ENCODE data around the gene TIAL1.
"Not testable (repeated sequence)": the region's sequence is repeated elsewhere in the genome, so short reads cannot be mapped to it uniquely, and the experiment has no call there.

TIAL1 gene, protein sequence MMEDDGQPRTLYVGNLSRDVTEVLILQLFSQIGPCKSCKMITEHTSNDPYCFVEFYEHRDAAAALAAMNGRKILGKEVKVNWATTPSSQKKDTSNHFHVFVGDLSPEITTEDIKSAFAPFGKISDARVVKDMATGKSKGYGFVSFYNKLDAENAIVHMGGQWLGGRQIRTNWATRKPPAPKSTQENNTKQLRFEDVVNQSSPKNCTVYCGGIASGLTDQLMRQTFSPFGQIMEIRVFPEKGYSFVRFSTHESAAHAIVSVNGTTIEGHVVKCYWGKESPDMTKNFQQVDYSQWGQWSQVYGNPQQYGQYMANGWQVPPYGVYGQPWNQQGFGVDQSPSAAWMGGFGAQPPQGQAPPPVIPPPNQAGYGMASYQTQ

GRCh38 chr10:119596537-119597404, at the start of gene TIAL1:
Gene TIAL1 (minus strand): TSS chr10:119596964. CDS start chr10:119596465, 499 bp downstream.
- in situ Hi-C loops (cut with MboI; ENCODE audit: low sequenced_read_pairs) = no loop called here

DNA sequence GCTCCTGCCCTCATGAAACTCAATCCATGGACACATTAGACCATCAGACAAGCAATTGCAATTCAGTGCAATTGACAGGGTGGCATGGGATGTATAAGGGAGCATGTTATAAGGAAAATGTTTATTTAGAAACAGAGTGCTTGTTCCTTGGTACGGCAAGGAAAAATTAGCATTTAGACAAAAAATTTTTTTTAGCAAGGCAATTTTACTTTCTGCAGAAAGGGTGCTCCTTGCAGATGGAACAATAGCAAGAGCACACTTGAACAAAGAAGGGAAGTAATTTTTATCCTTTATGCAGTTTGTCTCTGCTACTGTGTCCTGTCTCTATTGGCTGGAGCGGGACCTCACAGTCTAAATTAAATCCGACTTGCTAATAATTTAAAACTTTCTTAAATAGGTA, 48.2 kb upstream of the TIAL1 start:
- in situ Hi-C loops (cut with MboI; ENCODE audit: low sequenced_read_pairs) = no loop called here

DNA sequence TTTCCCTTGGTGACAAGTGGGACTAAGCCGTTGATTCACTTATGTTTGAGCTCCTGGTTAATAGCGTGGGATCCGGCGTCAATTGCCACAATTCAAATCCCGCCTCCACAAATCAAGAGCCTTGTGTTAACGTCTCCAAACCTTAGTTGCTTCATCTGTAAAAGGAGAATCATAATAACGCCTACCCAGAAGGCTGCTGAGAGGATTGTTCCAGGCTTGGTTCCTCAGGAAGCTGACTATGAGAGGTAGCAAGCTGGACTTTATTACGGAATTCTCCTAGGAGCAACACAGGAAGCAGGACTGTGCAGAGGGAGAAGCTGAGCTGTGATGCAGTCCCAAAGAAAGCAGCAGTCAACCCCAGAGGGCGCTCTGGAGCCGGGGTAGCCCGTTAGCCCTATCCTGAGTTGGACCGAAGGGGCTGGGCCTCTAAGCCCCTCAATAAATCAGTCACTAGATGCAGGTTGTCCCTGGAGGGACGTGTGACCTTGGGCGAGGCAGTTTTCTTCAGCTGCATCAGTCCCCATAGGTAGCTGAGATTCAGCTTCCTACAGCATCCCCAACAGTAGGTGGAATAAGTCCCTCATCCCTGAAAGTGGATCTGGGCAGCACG, 47.5 kb upstream of the TIAL1 start:
- in situ Hi-C loops (cut with MboI; ENCODE audit: low sequenced_read_pairs) = no loop called here

DNA sequence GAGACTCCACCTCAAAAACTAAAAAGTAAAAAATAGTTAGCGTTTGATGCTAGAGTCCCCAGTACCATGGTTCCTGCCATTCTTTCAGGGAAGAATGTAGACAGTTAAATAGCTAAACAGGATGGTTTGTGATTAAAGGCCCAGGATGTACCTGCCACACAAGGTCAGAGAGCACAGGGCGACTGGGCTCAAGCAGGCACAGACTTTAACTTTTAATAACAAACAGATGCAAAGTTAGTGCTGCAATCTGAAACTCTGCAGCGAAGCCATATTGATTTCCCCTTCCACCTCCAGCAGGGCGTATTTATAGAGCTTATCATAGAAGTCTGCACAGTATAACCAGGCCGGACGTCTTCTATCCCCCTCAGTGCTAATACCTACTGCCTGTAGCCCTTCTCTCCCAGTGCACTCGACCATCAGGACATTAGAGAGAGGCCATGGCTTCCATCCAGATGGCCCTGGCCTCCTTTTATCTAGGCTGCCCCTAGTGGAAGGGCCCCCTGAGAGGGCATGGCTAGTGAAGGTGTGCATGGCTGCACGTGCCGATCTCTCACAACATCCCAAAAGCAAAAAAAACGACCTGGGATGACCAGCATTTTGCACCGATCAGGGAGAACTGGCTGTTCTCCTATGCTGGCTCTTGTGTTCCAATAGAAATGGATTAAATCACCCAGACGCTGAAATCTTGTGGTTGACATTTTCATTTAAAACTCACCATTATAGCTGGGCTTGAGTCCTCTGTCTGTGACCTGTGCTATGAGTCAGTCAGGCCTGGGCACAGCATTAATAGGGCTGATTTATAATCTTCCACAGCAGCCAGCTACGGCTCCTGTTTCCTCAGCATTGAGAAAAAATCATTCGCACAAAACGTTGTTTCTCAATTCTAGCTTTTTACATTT, 46.8 kb upstream of the TIAL1 start:
- in situ Hi-C loops (cut with MboI; ENCODE audit: low sequenced_read_pairs) = no loop called here

GRCh38 chr10:119642556-119643111, 45.9 kb upstream of the TIAL1 start:
- in situ Hi-C loops (cut with MboI; ENCODE audit: low sequenced_read_pairs) = no loop called here

DNA sequence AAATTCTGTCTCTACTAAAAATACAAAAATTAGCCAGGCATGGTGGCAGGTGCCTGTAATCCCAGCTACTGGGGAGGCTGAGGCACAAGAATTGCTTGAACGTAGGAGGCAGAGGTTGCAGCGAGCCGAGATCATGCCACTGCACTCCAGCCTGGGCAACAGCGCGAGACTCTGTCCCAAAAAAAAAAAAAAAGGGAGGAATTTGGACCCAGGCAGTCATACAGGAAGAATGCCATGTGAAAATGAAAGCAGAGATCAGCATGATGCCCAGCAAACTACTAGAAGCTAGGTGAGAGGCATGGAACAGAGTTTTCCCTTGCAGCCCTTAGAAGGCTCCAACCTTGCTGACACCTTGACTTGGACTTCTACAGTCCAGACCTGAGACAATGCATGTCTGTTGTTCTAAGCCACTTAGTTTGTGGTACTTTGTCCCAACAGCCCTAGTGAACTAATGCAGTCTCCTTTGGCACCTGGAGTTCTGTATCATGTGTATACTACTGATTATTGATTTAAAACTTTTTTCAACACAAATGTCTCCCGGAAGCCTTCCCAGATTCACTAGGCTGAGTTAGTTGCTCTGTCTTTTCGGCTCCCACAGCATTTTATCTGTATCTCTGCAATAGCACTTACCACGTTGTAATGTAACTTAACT, 44.2 kb upstream of the TIAL1 start:
- in situ Hi-C loops (cut with MboI; ENCODE audit: low sequenced_read_pairs) = no loop called here

GRCh38 chr10:119640384-119640783, 43.6 kb upstream of the TIAL1 start:
- in situ Hi-C loops (cut with MboI; ENCODE audit: low sequenced_read_pairs) = no loop called here

- in situ Hi-C loops (cut with MboI; ENCODE audit: low sequenced_read_pairs) = no loop called here
Measured at GRCh38 chr10:119638982-119639381, 42.2 kb upstream of the TIAL1 start.

DNA sequence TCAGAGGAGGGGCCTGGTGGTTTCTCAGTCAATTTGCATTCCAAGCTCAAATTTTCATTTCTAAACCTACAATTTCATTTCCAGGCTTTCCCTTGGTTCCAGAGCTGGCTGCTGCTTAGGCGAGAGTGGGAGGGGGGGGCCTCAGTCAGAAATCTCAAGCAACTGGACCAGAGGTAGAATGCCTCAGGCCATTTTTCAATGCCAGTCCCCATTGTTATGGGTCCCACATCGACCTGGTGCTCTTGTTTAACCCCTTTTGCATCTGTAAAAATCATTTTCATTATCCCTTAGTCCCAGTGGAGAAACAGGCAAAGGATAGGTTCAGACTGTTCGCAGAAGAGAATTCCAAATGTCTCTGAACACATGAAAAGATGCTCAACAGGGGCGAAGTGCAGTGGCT, 40.9 kb upstream of the TIAL1 start:
- in situ Hi-C loops (cut with MboI; ENCODE audit: low sequenced_read_pairs) = no loop called here

- in situ Hi-C loops (cut with MboI; ENCODE audit: low sequenced_read_pairs) = no loop called here
Measured at GRCh38 chr10:119634219-119634544, 37.4 kb upstream of the TIAL1 start.

DNA sequence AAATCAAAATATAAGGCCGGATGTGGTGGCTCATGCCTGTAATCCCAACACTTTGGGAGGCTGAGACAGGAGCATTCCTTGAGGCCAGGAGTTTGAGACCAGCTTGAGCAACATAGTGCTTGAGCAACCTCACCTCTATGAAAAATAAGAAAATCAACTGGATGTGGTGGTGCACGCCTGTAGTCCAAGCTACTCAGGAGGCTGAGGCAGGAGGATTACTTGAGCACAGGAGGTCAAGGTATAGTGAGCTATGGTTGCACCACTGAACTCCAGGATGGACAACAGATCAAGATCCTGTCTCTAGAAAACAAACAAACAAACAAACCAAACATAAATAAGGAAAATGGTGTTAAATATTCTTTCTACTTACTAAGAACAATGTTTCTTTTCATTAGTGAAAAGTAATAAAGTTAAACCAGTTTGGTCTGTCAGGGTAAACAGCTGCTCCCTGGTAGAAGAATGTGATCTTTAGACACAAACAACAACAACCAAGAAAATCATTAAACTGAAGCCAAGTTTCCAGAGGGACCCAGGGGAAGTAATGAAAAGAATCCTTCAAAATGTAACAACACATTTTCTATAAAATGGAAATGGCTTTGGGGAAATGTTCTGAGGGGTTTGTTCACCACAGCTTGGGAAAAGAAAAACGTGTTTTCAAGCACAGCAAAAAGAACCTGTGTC, 36.9 kb upstream of the TIAL1 start:
- in situ Hi-C loops (cut with MboI; ENCODE audit: low sequenced_read_pairs) = no loop called here

GRCh38 chr10:119630300-119630699, 33.5 kb upstream of the TIAL1 start:
- in situ Hi-C loops (cut with MboI; ENCODE audit: low sequenced_read_pairs) = no loop called here

DNA sequence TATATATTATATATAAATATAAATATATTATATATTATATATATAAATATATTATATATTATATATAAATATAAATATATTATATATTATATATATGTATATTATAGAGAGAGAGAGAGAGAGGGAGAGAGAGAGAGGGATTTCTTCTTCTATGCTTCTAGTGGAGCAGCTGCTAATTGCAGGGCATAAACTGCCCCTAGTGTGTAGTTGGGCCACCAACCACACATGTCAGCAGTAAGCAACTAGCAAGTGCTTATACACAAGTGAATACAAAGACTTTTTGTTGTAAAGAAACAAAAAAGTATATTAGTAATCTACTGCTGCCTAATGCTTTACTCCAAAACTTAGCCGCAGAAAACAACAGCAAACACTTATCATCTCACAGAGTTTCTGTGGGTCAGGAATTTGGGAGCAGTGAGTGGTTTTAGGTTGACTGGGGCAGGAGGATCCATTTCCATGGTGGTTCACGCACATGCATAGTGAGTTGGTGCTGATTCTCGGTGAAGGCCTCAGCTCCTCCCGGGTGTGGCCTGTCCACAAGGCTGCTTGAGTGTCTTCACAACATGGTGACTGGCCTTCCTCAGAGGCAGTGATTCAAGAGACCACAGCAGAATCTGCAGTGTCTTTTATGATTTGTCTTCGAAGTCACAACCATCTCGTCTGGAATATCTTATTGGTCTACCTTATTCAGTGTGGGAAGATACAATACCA, 29.0 kb upstream of the TIAL1 start:
- in situ Hi-C loops (cut with MboI; ENCODE audit: low sequenced_read_pairs) = no loop called here

- in situ Hi-C loops (cut with MboI; ENCODE audit: low sequenced_read_pairs) = no loop called here
Measured at GRCh38 chr10:119621078-119621384, 24.3 kb upstream of the TIAL1 start.

DNA sequence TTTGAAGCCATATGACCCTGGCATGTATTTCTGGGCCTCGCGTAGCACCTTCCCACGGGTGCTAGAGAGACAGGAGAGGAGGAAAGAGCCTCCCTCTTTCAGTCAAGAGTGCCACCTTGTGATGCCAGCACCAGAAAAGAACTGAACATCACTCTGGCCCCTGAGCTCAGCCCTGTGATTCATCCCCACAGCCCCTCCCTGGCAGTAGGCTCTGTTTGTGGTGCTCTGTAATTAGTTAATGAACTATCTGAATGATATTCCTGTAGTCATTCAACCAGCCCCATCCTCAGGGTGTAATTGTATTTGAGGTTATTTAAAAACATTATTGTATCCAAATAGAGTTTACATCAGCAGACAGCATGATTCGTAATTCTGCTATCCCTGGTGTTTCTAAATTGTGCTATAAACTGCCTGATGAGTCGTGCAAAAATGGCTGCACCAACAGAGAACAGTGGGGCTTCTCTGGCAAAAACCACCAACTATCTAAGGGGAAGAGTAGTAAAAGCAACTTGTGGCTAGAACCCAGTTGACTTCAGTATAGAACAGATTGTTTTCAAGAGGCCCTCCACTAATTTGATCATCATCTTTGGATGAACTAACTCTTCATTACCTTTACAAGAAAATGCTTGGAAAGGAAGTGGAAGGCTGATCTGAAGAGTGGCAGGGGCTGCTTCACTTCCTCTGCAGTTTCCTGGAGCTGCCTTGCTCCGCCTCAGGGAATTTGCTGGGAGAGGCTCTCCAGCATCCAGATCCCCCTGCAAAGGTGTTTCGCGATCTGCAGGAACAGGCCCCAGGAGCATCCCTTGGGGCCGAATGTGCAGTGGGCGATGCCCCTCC, 23.7 kb upstream of the TIAL1 start:
- in situ Hi-C loops (cut with MboI; ENCODE audit: low sequenced_read_pairs) = no loop called here

GRCh38 chr10:119619811-119620210, 23.0 kb upstream of the TIAL1 start:
- in situ Hi-C loops (cut with MboI; ENCODE audit: low sequenced_read_pairs) = not testable (repeated sequence)

DNA sequence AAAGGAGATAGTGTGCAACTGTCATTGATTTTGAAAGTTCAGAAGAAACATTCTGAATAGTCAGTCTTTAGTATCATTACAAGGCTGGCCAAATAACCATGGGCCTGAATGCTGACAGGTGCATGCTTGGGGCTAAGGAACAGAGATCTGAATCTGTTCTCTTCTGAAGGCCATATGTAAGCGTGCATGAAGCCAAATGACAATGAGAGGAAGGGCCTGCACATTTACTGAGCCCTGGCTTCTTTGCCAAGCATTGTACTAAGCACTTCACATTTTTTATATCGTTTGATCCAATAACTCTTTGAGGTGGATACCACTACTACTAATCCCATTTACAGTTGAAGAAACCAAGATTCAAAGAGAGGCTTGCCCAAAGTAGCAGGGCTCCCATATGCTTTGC, 22.5 kb upstream of the TIAL1 start:
- in situ Hi-C loops (cut with MboI; ENCODE audit: low sequenced_read_pairs) = no loop called here

Measured in HL-60/S4 treated with retinoic acid at 250 ng/mL for 4 days and 3 days (cell line).